NK-92 treated with Interleukin-12 subunit alpha and Interleukin-12 subunit beta, amount 100 ng/mL, for 24 hours (cell line): ENCODE data around the gene LRRC8C.
A peak's percentile ranks its signal among the peaks of the same experiment; 100 is the strongest.

Source experiments
- DNase-seq: peaks from one replicate; lab custom pipeline; 2025; lab: John Stamatoyannopoulos, UW

The LRRC8C gene

GRCh38 chr1:89633800-89634625 lies 1.1 kb downstream of the LRRC8C start:
- peak; percentile 23 for DNase-seq

- DNase-seq, result no peak
These were observed 3.2 kb downstream of the LRRC8C start for GRCh38 chr1:89635825-89636815.

GRCh38 chr1:89637496-89637895 lies 4.6 kb downstream of the LRRC8C start:
- DNase-seq, result no peak

- no peak for DNase-seq
These were observed 7.5 kb downstream of the LRRC8C start for GRCh38 chr1:89640440-89640839.

GRCh38 chr1:89641781-89642180 lies 8.9 kb downstream of the LRRC8C start:
- DNase-seq, result no peak

- DNase-seq, result no peak
These were observed 10.7 kb downstream of the LRRC8C start for GRCh38 chr1:89643577-89643976.

GRCh38 chr1:89644119-89644814 lies 11.3 kb downstream of the LRRC8C start:
- no peak for DNase-seq

GRCh38 chr1:89646259-89646658 lies 13.3 kb downstream of the LRRC8C start:
- DNase-seq, result no peak

- no peak for DNase-seq
These were observed 16.9 kb downstream of the LRRC8C start for GRCh38 chr1:89649783-89650182.

GRCh38 chr1:89652373-89652772 lies 19.5 kb downstream of the LRRC8C start:
- DNase-seq, result no peak

GRCh38 chr1:89657886-89658285 lies 25.0 kb downstream of the LRRC8C start:
- DNase-seq, result no peak

- no peak for DNase-seq
These were observed 26.6 kb downstream of the LRRC8C start for GRCh38 chr1:89659322-89660081.

GRCh38 chr1:89660224-89661061 lies 27.5 kb downstream of the LRRC8C start:
- no peak for DNase-seq

GRCh38 chr1:89665941-89666340 lies 33.0 kb downstream of the LRRC8C start:
- no peak for DNase-seq

- no peak for DNase-seq
These were observed 33.7 kb downstream of the LRRC8C start for GRCh38 chr1:89666640-89667039.

- DNase-seq, result no peak
These were observed 34.8 kb downstream of the LRRC8C start for GRCh38 chr1:89667691-89668090.

GRCh38 chr1:89668961-89669360 lies 36.0 kb downstream of the LRRC8C start:
- DNase-seq, result no peak

- DNase-seq, result no peak
These were observed 36.5 kb downstream of the LRRC8C start for GRCh38 chr1:89669441-89669840.

- no peak for DNase-seq
These were observed 37.2 kb downstream of the LRRC8C start for GRCh38 chr1:89670163-89670562.

- no peak for DNase-seq
These were observed 37.8 kb downstream of the LRRC8C start for GRCh38 chr1:89670711-89671110.
